ENCODE measurements around the gene KCNJ9.
"Not testable (repeated sequence)": the region's sequence is repeated elsewhere in the genome, so short reads cannot be mapped to it uniquely, and the experiment has no call there.

Gene KCNJ9

DNA sequence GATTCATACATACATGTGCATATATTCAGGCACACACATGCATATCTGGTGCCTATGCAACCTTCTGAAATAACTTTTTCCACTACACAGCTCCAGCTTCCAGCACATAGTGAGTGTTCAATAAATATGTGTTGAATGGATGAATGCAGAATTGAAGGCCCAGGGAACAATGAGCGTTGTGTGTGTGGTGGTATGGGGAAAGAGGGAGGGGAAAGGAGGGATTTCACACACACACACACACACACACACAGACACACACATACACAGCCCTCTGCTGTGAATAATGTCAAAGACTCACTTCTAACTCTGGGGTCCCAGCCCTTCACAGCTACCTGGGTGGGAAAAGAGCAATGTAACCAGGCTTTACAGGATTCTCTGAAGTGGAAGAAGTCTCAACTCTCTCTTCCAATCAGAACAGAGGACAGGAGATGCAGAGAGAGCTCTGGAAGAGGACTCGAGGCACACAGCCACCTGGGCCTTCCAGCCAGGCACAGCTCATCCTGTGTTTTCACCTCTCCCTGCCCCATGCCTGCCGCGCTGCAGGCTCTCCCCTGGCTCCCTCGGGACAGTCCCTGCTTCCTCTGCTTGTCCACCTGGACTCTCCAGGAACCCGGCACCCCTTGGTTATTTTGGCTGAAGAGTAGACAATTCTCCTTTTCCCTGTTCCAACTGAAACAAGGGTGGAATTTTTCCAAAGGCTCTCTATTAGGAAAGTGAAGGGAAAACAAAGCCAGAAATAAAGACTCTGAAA, 22.5 kb downstream of the KCNJ9 start:
- DNase-seq (ENCODE audit: low spot score) = no peak

DNA sequence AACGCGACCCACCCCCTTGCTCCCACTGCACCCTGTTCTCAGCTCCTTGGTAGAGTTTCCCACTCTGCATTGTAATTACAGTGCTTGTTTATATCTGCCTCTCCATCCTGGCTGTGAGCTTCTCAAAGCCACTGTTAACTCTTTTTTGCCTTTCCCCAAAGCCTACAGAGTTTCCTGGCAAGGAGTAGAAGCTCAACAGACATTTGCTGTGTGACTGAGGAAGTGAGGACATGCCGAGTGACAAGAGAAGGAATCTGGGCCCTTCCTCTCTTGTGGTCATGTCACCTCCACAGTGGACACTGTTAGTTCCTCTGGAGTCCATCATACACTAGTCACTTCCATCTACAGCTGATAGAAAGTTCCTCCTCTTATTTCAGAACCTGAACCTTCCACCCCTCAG, 23.1 kb downstream of the KCNJ9 start:
- DNase-seq (ENCODE audit: low spot score) = no peak

DNA sequence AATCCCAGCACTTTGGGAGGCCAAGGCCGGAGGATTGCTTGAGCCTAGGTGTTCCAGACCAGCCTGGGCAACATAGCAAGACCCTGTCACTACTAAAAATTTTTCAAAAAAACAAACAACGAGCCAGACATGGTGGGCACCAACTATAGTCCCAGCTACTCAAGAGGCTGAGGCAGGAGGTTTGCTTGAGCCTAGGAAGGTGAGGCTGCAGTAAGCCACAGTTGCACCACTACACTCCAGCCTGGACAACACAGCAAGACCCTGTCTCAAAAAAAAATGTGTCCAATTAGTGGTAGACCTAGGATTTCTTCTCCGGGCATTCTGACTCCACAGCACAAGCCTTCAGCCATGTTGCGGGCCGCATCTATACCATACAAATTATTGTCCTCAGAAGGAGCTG, 23.8 kb downstream of the KCNJ9 start:
- DNase-seq (ENCODE audit: low spot score) = no peak

DNA sequence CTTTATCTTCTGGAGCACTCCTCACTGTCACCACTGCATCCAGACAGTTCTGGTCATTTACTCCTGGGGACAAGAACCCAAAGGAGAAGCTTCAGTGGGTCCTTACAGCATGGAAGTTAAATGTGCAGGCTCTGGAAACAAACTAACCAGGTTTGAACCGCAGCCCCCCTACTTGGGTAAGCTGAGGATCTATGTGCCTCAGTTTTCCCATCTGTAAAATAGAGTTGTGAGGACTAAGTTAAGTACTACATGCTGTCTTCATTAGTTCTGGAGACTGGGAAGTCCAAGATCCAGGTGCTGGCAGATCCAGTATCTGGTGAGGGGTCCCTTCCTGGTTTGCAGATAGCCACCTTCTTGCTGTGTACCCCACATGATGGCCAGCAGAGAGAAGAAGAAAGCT, 26.2 kb downstream of the KCNJ9 start:
- DNase-seq (ENCODE audit: low spot score) = no peak

DNA sequence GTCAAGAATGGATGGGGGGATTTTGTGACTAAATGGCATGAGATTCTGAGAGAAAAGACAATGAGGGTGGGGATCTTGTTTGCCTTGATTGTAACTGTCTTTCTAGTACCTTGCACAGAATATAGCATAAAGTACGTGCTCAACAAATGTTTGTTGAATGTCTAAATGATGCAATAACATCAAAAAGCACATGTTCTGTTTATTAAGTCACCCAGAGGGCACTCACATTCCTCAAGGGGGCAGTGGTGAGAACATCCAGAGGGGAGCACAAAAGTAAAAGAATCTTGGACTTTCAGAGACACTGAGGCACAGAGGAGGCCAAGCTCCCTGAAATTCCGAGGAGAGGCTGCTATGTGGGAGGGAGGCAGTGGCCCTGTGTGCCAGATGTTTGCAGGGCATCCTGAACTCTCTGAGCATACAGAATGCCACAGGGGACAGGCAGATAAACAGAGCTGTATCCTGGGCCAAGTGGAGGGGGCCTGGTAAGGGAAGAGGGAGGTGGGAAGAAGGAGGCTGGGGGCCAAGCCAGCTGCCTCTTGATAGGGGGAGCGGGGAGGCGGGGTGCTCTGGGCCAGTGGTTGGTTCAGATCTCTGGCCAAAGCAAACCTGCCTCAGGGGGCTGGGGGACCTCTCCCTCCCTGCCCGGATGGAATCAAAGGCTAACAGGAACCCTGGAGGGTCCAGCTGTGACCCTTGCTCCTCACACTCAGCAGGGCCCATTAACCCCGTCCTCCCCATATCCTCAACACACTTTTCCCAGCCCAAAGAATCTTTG, 27.7 kb downstream of the KCNJ9 start:
- peak; percentile 41 for DNase-seq (ENCODE audit: low spot score)

DNA sequence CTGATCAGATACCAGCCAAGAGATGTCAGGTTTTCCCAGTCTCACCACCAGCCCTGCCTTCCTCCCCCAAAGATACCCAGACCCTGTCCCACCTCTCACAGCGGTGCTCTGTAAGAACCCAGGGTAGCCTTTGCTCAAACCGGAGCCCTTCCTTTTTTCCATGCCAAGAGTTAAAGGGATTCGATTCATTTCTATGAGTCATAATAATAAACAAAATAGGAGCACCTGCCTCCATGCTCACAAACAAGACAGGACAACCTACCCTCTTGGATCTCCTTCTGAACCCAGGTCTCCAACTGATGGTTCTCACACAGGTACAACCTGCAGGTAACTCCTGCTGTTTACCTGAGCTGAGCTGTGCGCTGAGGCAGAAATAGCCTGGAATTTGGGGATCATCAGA, 28.3 kb downstream of the KCNJ9 start:
- no peak for DNase-seq (ENCODE audit: low spot score)

DNA sequence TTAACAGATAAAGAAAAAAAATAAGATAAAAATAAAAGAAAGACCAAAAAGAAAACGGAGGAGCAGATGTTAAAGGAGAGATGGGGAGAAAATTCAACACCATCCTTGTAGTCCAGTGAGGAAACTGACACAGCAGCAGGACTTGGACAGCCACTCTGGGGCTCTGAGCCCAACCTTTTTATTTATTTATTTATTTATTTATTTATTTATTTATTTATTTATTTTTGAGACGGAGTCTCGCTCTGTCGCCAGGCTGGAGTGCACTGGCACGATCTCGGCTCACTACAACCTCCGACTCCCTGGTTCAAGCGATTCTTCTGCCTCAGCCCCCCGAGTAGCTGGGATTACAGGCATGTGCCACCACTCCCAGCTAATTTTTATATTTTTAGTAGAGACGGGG, 30.1 kb downstream of the KCNJ9 start:
- DNase-seq (ENCODE audit: low spot score) = not testable (repeated sequence)

DNA sequence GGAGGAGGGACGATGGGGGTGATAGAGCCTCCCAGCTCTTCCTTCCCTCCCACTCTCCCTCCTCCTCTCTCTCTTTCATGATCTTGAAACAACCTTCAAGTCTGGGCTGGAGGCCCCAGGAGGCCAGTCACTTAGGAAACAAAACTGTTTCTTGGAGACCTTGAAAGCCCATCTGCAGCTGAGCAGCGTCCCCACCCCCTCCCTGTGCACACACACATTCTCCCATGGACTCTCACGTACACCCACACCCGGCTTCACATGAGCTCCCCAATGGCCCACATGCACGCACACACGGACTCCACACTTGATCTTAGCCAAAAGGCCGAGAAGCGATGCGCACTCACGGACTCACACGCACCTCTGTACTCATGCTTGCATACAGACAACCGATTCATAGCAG, 31.0 kb downstream of the KCNJ9 start:
- no peak for DNase-seq (ENCODE audit: low spot score)

DNA sequence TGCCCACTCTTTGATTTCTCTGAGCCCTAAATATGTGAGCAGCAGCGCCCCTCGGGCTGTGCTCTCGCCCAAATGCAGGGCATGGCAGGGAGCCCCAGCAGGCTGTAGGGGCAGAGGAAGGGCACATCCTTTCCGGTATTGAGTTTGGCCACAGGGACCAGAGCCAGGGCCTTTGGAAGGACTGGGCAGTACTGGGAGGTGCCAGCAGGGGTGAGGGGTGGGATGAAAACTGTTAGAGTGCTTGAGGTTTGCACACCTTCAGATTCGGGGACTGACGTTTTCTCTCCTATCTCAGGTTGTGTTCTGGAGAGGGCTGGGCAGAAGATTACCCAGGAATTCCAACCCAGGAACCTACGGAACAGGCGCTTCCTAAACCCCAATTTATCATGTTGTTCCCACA, 32.1 kb downstream of the KCNJ9 start:
- DNase-seq (ENCODE audit: low spot score) = no peak

DNA sequence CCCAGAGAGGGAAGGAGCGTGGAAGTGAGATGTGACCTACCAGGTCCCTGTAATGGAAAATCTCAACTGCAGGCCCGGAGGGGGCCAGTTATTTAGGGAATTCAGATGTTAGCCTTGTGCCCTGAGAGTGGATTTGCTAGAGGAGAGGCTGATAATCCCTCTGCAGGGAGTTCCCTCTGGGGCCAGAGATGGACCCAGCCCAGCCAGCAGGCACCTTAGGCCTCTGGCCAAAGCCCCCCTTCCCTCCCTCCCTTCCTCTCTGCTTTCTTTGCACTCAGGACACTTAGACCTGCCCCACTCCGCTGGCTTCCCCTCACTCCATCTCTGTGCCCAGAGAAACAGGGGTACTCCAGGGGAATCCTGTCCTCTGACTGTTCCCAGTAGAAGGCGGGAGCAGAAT, 32.7 kb downstream of the KCNJ9 start:
- no peak for DNase-seq (ENCODE audit: low spot score)

DNA sequence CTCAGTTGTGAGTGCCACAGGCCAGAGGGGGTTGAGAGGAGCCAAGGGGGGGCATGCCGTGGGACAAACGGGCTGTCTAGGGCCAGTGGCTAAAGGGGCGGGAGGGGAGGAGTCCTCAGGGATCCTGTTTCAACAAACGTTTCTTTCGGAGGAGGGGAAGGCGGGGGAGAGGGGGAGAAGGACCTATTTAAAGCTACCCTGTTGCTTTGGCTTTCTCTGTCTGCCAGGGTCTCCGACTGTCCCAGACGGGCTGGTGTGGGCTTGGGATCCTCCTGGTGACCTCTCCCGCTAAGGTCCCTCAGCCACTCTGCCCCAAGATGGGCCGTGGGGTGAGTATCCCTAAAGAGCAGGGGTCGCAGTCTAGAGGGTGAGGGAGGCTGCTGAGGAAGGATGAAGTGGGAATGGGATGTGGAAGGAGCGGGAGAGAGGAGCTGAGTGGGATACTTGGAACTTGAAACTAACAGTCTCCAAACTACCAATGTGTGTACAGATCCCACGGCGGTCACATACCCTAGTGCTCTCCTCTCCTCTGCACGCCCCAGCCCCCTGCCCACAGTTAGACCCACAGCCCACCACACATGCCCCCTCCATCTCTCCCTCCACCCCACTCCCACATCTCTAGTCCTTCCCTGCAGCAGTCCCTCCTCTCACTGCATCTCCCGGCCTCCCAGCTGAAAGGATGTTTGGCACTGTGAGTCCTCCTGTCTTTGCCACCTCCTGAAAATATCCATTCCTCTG, 34.4 kb downstream of the KCNJ9 start, which contains the start of gene ATP1A2:
ATP1A2 (plus strand) TSS at position 215 of the 738 bp plus-strand sequence; CDS start at position 318, 103 bp downstream.
- no peak for DNase-seq (ENCODE audit: low spot score)

DNA sequence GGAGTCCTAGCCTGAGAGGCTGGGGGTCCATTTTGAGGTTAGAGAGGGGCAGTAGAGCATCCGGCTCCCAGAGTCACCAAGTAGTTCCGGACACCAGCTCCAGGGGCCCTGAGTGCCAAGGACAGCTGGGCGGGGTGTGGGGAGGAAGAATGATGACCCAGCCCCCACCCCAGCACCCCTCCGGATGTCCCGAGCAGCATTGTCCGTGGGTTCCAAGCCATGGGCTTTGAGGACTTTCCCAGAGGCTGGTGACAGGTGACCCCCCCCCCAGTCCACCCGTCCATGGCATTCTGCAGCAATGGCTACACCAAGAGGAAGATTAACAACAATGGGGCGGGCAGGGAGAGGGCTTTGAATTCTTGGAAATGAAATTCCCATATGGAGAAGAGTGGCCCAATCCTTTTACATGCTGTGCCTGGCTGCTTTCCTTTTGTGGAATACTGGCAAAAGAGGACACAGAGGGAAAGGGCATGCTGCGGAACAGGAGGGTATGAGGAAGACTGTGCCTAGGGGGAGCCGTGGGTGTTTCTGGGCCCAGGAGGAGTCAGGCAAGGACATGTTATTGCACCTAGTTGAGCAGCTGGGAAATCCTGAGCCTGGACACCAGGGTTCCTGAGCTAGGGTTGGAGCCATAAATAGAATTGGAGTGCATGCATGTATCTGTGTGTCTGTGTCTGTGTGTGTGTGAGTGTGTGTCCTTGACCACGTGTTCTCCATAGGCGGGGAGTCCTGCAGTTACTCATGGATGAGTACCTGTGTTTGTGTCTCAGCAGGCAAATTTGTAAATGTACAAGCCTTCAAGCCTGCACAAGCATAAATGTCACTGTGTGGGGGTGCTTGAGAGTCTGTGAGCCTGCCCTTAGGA, 35.2 kb downstream of the KCNJ9 start:
- no peak for DNase-seq (ENCODE audit: low spot score)

DNA sequence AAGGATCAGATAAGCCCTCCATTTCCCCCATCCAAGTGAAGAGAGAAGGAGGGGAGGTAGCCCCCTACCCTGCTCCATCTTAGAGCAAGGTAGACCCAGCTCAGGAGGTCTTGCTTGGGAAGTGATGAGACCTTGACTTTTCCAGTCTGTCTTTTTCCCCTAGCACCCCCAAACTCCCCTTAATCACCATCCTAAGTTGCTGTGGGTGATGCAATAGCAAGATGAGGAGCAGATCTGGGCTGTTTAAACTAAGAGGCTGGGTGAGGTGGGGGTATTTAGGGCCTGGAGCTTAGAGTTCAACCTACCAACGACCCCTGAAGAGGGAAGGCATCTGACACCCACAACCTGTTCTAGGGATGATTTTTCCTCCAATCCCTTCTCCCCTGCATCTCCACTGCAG, 36.0 kb downstream of the KCNJ9 start:
- DNase-seq (ENCODE audit: low spot score) = no peak

DNA sequence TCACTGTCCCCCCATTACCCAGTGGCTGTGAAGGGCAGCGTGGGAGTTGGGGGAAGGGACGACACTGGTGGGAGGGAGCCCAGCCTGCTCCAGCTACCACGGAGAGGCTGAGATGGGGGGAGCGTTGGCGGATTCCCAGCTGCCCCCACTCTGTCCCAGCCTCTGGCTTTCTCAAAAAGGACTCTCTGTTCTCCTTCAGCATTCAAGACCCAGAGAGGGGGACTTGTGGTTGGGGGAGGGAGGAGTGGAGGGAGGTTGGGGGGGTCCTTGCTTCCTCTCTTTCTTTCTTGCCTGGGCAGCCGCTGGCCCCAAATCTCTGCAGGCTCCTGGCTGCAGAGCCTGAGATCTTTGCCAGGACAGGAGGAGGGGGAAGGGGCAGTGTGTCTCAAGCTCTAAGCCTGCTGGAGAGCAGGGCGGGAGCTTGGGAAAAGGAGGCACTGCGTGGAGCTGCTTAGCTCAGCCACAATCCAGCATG, 36.4 kb downstream of the KCNJ9 start:
- no peak for DNase-seq (ENCODE audit: low spot score)

DNA sequence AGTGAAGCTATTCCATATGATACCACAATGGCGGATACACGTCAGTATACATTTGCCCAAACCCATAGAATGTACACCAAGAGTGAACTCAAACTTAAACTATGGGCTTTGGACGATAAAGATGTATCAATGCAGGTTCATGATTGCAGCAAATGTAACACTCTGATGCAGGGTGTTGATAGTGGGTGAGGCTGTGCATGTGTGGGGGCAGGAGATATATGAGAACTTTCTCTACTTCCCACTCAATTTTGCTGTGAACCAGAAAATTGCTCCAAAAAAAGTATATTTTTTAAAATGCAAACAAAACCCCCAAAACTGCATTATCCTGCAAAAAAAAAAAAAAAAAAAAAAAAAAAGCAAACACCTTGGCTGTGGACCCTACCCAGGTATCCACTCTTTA, 37.6 kb downstream of the KCNJ9 start:
- no peak for DNase-seq (ENCODE audit: low spot score)

DNA sequence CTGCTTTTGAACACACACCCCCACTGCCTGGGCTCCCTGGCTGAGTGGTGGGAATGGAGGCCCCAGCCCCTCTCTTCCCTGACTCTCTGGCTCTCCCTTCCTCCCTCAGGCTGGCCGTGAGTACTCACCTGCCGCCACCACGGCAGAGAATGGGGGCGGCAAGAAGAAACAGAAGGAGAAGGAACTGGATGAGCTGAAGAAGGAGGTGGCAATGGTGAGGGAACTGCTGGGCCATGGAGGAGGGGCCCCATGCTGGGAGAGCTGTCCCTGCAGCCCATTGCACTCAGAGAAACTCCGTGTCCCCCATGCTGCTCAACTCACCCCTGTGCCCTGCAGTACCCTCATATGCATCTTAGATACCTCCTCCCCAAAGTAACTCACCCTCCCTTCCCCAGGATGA, 39.5 kb downstream of the KCNJ9 start:
- no peak for DNase-seq (ENCODE audit: low spot score)

DNA sequence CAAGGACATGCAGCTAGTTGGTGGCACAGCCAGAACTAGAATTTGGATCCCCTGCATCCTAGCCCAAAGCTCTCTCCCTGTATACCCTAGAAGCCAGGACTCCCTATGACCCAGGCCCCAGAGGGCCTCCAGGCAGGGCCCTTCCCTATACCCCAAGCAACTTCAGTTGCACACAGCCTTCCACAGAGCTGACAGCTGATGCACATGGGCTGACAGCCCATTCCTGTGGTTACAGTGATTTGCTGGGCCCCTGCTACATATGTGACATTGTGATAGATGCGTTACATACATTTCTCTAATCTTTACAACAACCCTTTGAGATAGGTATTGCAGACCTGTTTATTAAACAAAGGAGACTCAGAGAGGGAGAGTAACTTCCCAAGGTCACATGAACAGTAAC, 40.0 kb downstream of the KCNJ9 start:
- DNase-seq (ENCODE audit: low spot score) = no peak

DNA sequence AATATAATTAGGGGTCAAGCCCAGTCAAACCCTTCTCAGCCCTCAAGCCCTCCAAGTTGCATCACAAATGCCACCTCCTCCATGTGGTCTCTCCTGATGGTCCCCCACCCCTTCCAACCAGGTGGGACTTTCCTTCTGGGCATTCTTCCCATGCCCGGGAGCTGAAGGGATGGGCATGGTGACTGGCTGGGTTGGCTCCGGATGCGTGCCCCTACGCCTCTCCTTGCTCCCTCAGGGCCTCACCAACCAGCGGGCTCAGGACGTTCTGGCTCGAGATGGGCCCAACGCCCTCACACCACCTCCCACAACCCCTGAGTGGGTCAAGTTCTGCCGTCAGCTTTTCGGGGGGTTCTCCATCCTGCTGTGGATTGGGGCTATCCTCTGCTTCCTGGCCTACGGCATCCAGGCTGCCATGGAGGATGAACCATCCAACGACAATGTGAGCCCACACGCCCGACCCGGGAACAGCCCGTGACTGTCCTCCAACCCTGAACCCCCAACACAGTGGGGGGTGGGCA, 41.7 kb downstream of the KCNJ9 start:
- DNase-seq (ENCODE audit: low spot score) = no peak

DNA sequence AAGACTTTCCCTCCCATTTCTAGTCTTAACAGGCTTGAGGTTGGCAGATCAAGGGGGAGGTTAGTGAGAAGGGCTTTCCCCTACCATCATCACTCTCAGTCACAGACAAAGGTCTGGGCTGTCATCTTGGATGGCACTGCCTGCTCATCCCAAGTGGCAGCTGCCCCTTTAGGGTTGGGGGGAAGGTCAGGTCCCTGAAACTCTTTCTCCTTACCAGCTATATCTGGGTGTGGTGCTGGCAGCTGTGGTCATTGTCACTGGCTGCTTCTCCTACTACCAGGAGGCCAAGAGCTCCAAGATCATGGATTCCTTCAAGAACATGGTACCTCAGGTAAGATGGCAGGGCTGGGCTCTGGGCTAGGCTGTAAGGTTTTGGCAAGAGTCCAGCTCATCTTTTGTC, 42.4 kb downstream of the KCNJ9 start:
- no peak for DNase-seq (ENCODE audit: low spot score)

DNA sequence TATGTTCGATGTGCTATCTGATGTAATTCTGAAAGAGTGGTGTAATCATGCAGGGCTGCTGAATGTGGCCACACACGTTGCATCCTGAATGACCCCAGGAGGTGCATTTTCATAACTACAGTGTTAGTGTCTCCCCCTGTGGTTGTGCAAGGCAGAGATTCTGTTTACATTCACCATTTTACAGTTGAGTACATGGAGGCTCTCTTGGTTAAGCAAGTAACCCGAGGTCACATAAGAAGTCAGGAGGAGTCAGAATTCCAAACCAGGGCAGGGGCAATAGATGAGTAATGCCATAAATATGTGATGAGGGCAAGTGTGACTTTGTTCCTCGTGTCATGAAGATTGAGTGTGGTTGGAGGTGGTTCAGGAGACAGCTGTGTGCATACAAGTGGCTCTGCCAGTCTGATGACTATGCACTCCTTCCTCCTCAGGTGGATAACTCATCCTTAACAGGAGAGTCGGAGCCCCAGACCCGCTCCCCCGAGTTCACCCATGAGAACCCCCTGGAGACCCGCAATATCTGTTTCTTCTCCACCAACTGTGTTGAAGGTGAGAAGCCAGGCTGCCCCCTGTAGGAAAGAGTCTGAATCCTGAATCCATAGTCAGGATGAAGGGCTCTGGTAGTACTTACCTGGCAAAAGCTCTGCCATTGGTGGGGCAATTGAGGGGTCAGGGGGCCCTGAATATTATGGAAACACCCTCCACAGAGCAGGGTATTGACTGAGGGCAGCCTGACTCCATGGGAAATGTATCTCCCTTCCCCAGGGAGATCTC, 43.6 kb downstream of the KCNJ9 start:
- no peak for DNase-seq (ENCODE audit: low spot score)

DNA sequence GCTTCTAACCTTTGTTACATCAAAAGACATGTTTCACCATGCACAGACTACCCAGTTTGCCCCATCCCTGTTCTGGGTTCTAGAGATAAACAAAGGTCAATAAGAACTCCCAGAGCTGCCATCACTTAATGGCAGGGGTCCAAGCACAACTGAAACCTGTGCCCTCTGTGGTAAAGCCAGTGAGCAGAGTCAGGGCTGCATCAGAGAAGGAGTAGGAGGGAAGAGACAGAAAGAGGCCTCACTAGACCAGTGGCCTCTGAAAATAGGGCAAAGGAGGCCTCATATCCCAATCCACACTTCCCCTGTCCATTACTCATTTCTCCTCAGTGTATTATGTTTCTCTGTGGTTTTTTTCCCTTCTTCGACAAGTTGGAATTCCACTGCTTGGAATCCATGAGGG, 44.4 kb downstream of the KCNJ9 start:
- DNase-seq (ENCODE audit: low spot score) = no peak

Data from CD4-positive, alpha-beta T cell treated with Interleukin-15 for 4 hours (primary cell).